ENCODE data around the gene CCDC83.
"Not testable (repeated sequence)": the region's sequence is repeated elsewhere in the genome, so short reads cannot be mapped to it uniquely, and the experiment has no call there.

The CCDC83 gene

GRCh38 chr11:85840932-85841331 lies 14.3 kb upstream of the CCDC83 start:
- DNase-seq: not testable (repeated sequence)

- no peak for DNase-seq
Observed at GRCh38 chr11:85843929-85844328, 11.3 kb upstream of the CCDC83 start.

- no peak for DNase-seq
Observed at GRCh38 chr11:85844439-85845123, 10.6 kb upstream of the CCDC83 start.

GRCh38 chr11:85845124-85845631 lies 10.0 kb upstream of the CCDC83 start:
- DNase-seq: peak; percentile 25

GRCh38 chr11:85847436-85847835 lies 7.7 kb upstream of the CCDC83 start:
- no peak for DNase-seq

- no peak for DNase-seq
Observed at GRCh38 chr11:85848006-85848405, 7.2 kb upstream of the CCDC83 start.

GRCh38 chr11:85848556-85848955 lies 6.6 kb upstream of the CCDC83 start:
- DNase-seq: no peak

GRCh38 chr11:85852754-85853153 lies 2.4 kb upstream of the CCDC83 start:
- not testable (repeated sequence) for DNase-seq

- not testable (repeated sequence) for DNase-seq
Observed at GRCh38 chr11:85853541-85853940, 1.6 kb upstream of the CCDC83 start.

GRCh38 chr11:85854212-85854556 lies 999 bp upstream of the CCDC83 start:
- no peak for DNase-seq

GRCh38 chr11:85854557-85855340 lies 434 bp upstream of the CCDC83 start:
- DNase-seq: peak; percentile 98

GRCh38 chr11:85857098-85857497 lies 1.9 kb downstream of the CCDC83 start:
- DNase-seq: no peak

- not testable (repeated sequence) for DNase-seq
Observed at GRCh38 chr11:85859541-85859940, 4.4 kb downstream of the CCDC83 start.

- DNase-seq: peak; percentile 55
Observed at GRCh38 chr11:85863855-85864254, 8.7 kb downstream of the CCDC83 start.

- no peak for DNase-seq
Observed at GRCh38 chr11:85866137-85866827, 11.1 kb downstream of the CCDC83 start.

GRCh38 chr11:85867751-85868150 lies 12.6 kb downstream of the CCDC83 start:
- no peak for DNase-seq

GRCh38 chr11:85869781-85870180 lies 14.6 kb downstream of the CCDC83 start:
- no peak for DNase-seq

GRCh38 chr11:85874265-85874664 lies 19.1 kb downstream of the CCDC83 start:
- DNase-seq: no peak

GRCh38 chr11:85875505-85875904 lies 20.3 kb downstream of the CCDC83 start:
- no peak for DNase-seq

GRCh38 chr11:85884581-85885021 lies 29.4 kb downstream of the CCDC83 start:
- DNase-seq: peak; percentile 6

GRCh38 chr11:85886089-85887056 lies 31.2 kb downstream of the CCDC83 start:
- DNase-seq: no peak

- no peak for DNase-seq
Observed at GRCh38 chr11:85889108-85889507, 33.9 kb downstream of the CCDC83 start.

All from hematopoietic multipotent progenitor cell treated with erythropoietin and hydrocortisone succinate and interleukin-3 and kit ligand, for 4 days (in vitro differentiated cells).